DMS114 treated with DMSO at 0.1 percent for 48 hours (cell line): ENCODE results near the gene PKDREJ.

ENCODE experiments used
- DNase-seq: peaks from one replicate; lab custom pipeline; 2025; ENCODE audit not compliant: unreplicated experiment; lab: John Stamatoyannopoulos, UW

PKDREJ gene

GRCh38 chr22:46289244-46289891 is 26.2 kb upstream of the PKDREJ start:
- DNase-seq: no peak

DNA sequence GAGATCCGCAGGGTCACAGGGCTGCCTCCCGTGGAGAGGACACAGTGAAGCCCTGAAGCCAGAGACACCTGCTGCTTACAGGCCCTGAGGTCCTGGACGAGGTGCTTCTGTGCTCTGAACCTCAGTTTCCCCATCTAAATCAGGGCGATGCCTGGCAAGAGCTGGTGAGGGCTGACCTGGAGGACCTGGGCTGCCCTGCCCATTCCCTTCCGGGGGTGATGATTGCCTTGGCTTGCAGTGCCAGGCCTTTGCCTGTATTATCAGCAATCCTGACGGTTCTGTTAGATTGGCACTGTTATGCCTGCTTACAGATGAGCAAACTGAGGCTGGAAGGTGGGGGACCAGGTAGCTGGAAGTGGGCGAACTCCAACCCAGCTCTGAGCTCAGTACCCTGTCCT is 25.7 kb upstream of the PKDREJ start:
- DNase-seq: no peak

DNA sequence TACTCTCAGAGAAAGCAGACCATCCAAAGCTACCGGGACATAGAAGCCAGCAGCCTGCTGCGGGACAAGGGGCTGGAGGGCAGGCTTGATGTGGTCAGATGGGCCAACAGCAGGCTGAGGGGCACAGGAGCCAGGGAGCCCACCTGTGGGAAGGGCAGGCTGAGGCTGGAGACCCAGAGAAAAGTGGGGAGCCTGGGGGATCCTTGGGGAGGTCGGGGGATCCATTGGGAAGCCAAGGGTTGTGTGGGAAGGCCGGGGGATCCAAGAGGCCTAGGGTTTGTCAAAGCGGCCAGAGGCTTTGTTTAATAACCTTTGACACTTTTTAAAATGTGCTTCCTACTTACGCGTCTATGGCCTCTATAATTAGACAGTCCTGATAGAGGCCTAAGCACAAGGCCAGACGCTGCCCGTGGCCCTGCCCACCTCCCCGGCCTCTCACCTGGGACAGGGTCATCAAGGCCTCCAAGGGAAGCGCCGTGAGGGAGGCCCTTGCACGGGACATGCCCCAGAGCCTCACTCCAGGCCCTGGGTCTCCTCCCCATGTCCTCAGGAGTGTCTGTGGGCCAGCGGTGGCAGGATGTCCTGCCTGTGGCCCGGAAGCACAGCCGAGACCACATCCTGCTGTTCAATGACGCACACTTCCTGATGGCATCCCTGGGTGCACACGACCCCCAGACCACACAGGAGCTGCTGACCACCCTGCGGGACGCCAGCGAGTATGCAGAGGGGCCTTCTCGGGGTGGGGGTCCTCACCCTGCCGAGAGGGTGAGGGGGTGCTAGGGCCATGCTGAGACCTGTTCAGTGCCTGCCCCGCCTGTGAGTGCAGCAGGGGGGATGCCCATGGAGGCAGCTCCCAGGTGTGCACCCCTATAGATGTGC is 25.0 kb upstream of the PKDREJ start:
- DNase-seq: no peak

DNA sequence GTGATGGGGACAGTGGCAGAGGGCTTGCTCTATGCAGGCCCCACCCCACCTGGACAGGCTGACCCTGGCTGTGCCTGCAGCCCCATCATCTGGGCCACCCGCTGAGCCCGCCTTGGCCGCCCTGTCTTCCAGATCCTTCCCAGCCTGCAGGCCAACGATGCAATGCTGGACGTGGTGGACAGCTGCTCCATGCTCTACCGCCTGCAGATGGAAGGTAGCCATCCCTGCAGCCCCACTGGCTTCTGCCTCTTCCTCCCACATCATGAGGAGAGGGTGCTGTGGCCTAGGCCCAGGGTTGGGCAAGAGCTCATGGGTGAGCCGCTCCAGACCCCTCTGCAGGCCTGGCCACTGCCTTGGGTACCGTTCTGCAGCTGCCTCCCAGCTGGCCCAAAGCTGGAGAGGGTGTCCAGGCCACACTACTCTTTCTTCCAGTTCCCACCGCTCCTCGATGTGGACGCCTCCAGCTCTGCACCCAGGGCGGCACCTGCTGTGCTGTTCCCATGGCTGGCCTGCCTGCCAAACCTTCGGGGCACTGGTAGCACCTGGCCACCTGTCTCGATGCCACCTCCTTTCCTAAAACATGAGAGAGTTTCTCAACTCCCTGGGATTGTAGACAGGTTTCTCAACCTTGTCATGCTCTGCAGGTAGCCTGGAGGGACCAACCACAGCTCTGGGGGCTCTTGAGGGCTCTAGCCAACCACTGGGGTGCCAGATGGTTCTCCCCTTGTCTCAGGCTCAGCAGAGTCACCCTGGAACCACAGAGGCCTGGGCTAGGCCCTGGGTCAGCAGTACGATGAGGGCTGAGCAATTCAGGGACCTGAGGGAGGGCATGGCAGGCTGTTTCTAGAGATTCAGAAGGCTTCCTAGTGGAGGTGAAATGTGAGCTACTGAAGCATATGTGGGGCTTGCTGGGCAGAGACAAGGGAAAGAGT is 24.1 kb upstream of the PKDREJ start:
- no peak for DNase-seq

DNA sequence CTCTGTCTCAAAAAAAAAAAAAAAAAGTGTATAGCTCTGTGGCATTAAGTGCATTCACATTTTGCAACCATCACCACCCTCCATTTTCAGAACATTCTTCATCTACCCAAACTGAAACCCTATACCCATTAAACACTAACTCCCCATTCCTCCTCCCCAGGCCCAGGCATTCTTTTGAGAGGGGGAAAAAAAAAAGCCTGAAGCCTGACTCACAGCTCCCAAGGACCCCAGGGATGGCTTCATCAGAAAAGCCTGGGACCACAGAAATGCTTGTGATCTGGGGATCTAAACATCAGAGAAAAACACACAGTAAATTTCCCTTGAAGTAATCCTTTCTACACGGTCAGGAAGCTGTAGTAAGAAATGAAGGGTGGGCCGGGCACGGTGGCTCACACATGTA is 22.9 kb upstream of the PKDREJ start:
- DNase-seq: no peak

GRCh38 chr22:46281866-46282678 is 18.9 kb upstream of the PKDREJ start:
- no peak for DNase-seq

GRCh38 chr22:46280999-46281623 is 18.0 kb upstream of the PKDREJ start:
- no peak for DNase-seq

DNA sequence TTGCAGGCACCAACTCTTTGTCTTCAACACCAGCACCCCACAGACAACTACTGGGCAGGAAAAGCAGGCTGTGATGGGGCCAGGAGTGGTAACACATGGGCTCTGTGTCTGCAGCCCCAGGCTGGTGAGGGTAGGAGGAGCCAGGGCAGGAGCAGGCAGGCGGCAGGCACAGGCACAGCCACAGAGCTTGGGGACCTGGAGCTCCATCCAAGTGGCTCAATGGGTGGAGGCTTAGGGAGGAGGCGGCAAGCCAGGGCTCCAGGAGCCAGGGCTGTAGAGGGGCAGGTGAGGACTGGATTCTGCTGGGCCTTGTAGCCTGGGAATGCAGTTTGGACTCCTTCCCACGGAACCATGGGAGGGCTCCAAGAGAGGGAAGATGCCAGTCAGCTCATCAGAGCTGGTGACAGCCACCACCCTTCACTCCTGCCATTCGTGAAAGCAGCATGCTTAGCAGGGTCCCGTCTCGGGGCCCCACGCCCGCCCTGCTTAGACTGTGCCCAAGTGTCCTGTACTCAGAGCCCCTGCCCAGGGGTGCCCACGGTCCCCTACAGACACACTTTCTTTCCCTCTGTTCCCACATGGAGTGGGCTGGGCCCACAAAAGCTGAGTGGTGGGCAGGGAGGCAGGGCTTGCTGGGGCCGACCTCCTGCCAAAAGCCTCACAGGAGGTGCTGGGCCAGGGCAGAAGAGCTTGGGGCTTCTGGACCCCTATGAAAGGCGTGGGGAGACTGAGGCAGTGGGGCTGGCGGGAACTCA is 17.1 kb upstream of the PKDREJ start:
- no peak for DNase-seq

- no peak for DNase-seq
Measured at GRCh38 chr22:46278656-46279645, 15.8 kb upstream of the PKDREJ start.

- DNase-seq: no peak
Measured at GRCh38 chr22:46276563-46276962, 13.4 kb upstream of the PKDREJ start.

DNA sequence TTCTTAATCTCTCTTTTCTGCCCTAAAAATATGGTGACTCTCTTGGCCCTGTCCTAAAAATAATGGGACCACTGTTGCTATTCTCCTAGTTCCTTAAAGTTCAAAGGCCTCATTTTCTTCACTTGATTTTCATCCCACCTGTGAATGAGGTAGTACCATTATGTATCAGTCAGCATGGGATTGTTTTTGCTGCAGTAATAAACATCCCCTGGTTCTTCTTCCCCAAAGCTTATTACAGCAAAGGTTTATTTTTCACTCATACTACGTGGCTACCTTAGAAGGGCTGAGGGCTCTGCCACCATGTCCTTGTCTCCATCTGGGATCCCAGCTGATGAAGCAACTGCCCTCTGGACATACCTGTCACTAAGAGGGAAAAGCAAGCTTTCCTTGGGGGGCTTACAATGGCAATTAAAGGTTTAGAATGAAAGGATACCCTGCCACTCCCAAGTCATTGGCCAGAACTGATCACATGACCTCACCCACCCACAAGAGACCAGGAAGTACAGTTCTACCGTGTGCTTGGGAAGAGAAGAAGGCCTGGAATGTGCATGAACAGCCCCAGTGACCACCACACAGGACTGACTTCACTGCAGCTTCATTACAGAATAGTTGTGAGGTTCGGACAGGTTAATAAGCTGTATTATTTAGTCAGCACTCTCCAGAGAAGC is 12.4 kb upstream of the PKDREJ start:
- no peak for DNase-seq

DNA sequence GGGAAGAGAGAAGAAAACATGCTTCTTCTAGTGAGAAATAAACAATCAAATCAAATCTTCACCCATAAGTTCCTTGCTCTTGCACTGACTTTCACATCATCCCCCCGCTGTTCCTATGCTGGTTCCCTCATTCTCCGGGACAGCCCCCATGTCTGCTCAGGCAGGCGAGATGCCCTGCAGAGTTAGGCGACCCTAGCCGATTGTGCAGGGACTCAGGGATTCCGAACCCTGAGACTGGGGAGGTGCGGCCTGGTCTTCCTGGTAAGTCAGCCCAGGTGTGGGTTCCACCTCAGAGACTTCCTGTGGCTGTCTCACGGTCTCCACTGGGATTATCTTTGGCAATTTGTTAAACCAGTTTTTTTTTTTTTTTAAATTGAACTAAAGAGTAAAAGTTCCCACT is 11.2 kb upstream of the PKDREJ start:
- DNase-seq: no peak

DNA sequence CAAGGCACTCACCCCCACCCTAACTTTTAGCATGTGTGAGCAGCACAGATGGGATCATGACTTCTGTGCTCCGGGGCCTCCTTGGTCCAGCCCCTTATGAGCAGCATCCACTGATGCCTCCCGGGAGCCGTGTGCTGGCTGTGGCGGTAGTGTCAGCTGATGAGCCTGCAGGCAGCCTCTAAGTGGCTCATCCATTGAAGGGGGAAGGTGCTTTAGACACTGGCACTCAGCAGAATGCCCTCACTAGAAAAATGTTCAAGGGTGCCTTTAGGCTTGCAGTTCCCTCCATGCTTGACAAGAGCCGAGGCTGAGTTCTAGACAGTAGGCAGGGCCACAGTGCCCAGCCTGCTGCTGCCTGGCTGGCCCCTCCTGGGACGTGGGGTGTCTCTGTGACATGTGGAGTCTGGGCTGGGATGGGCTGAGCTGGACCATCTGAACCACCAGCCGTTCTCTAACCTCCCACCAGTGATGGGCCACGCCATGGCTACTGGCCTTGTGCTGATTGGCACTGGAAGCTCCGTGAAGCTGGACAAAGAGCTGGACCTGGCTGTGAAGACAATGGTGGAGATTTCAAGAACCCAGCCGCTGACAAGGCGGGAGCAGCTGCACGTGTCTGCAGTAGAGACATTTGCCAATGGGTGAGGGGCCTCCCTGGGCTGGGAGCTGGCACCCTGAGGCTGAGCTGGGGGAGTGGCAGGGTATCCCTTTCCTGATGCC is 10.4 kb upstream of the PKDREJ start:
- no peak for DNase-seq

DNA sequence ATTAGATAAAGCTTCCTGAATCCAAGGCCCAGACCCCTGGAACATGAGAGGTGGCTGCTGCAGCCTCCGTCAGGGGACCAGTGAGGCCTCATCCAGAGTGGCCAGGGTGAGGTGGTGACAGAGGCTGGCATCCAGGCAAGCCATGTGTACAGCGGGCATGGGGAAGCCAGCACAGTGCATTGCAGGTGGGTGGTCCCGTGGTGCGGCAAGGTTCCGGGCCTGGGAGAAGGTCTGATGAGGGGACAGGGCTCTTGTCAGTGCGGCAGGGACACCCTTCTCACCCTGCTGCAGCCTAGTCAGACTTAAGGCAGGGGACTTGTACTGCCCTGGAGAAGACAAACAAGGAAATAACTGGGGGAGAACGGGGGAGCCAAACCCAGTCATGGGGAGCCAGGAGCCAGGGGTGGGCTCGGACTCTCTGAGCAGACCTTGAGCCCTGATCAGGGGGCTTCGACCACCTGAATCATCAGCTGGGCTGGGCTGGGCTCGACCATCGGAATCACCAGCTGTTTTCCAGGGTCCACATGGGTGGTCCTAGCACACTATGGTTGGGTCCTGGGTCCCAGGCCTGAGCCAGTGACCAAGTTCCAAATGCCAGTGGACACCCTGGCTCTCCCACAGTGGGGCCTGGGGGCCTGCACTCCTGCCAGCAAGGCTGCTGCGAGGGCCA is 9.8 kb upstream of the PKDREJ start:
- DNase-seq: no peak

DNA sequence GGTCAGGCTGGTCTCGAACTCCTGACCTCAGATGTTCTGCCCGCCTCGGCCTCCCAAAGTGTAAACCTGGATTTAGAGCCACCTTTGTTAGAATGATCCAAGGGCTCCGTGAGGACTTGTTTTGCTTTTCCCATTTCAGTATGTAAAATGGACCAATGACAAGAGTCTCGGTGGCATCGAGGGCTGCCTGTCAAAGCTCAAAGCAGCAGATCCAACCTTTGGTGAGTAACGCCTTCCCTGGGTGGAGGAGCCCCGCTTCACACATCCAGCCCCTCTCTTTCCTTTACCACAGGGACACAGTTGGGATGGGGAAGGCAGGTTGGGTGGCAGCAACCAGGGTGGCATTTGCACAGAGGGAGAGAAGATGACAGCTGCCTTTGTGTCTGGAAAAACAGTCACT is 9.1 kb upstream of the PKDREJ start:
- DNase-seq: no peak

DNA sequence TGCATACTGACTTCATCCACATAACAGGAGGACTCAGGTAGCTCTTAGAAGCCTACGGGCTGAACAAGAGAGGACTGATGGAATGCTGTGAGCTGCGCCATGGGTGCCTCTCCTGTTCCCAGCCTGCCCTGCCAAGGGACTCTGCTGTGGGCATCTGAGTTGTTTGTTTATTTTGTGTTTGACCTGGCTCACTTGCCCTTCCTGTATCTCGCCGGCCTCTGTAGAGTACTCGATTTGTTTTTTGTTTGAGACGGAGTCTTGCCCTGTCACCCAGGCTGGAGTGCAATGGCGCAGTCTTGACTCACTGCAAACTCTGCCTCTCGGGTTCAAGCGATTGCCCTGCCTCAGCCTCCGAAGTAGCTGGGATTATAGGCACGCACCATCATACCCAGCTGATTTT is 6.4 kb upstream of the PKDREJ start:
- no peak for DNase-seq
